GM21737 (cell line): ENCODE data around the gene TCEA2.

Experiments
- ATAC-seq: cut with Tn5 transposase; IDR thresholded peaks from one replicate; pipeline ENCODE4 v1.9.1; 2021; ENCODE audit warnings: mild to moderate bottlenecking, moderate library complexity; ENCODE audit not compliant: unreplicated experiment

Gene TCEA2

DNA sequence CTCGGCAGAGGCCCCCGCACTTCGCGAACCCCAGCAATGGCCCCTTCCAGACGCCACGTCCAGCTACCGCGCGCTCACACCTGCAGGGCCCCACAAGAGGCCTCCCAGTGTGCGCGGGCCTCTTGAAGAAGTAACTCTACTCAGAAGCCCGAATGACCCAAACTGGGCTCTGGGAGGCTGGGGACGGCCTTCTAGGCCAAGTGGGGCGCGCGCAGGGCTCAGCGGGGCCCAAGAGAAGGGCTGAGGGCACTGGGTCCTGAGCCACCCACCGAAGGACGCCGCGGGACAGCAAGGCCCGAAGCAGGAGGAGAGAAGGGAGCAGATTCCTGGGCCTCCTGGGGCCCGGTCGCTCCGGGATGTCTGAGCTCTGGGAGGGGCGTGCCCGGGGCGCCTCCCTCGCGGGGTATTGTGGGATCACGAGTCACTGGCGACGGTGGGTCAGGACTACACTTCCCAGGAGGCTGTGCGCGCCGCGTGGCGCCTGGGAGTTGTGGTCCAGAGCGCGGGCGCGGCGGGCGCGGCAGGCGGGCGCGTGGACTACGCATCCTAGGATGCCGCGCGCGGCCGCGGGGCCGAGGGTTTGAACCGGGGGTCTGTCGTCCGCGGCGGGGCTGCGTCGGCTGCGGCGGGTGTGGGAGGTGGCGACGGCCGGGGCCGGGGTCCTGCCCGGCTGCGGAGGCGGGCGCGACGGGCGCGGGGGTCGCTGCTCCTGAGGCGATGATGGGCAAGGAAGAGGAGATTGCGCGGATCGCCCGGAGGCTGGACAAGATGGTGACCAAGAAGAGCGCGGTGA is at the start of gene TCEA2:
Gene TCEA2 (plus strand): TSS at position 603 of the 793 bp plus-strand sequence. CDS start 115 bp downstream, at position 718.
- ATAC-seq: peak; percentile 76

- no peak for ATAC-seq
These were observed 47.4 kb upstream of the TCEA2 start for GRCh38 chr20:64015635-64016034.

- no peak for ATAC-seq
These were observed 41.6 kb upstream of the TCEA2 start for GRCh38 chr20:64021124-64021975.

DNA sequence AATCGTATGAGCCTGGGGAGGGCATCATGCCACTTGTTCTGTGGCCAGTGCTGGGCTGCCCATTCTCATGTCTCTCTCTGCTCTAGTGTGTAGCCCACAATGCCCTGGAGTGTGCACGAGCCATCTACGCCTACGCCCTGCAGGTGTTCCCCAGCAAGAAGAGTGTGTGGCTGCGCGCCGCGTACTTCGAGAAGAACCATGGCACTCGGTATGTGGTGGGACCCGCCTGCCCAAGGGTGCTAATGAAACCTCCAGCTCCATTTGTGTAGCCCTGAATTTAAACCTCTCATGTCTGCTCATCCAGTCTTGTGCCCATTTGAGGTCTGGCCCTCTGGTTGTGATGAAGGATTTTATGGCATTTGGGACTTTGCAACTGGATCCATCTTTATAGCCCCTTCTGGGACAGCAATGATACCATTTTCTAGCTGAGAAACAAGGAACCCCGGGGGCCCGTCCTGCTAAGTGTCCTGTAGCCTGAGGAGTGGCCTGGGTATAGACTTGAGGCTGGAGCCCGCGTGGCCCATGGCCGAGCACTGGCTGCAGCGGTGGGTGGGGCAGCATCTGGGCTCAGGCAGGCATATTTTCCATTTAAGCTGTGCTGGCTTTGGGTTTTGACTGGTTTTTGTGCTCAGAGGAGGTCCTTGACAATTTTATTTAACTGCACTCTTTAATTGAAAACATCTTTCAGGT is 40.2 kb upstream of the TCEA2 start:
- no peak for ATAC-seq

DNA sequence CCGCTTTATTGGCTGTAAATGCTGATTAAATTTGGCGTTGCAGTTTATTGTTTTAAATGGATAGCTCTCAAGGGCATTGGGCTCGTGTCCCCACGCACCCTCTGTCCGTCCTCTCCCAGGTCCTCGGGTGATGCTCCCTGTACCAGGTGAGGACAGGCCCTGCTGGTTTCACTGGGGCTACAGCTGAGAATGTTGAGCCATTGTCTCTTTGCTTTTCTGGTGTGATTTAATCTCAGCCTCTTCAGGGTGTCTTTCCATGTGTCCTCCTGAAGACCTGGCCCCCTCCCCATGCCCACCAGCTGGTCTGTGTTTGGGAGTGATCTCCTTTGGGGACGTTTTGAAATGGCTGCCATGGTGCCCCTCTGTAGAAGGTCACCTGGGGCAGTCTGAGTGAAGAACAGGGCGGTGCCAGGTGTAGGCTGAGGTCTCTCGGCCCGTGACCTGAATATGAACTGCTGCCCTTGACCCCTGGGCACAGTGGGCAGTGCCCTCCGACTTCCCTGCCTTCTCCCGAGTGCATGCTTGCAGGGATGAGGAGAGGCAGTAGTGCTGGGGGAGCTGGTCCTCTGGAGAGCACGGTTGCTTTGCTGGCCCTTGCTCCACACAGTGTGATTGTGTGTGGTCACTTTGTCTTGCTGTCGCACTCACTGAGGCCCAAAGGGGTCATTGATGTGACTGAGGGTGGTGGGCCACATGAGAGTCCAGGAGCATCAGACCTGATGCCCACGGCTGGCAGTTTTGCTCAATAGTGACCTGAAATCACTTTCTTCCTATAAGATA is 39.4 kb upstream of the TCEA2 start:
- no peak for ATAC-seq

- ATAC-seq: no peak
These were observed 38.6 kb upstream of the TCEA2 start for GRCh38 chr20:64024141-64024990.

DNA sequence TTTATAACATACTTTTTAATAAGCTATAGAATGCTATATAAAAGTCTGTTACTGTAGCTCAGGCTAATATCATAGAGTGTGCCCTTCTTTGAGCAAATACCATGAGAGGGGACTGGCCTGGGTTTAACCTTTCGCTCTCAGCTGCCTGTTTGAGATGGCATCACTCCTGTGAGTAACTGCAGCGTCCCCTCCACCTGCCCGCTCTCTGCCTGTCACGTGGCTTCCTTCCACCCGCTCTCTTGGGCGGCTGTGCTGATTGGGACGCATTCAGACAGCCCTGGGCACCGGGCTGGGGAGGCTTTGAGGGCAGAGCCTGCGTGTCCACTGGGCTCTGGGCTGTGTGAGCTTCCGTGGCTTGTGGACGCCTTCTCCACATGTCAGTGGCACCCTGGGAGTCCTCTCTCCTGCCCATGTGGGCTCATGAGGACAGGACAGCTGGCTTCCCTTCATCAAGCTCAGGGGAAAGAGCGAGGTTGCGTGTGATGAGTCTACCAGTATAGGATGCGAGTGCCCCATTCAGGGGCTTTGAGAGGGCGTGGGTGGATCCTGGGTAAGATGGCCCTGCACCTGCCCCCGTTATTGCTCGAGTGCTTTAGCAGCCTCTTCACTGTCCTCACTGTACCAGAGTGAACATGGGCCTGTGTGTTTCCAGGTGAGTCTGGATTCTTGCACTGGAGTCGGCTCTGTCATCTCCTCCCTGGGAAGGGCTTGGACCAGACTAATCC is 37.7 kb upstream of the TCEA2 start:
- ATAC-seq: no peak

GRCh38 chr20:64025826-64026412 is 37.1 kb upstream of the TCEA2 start:
- ATAC-seq: no peak

- no peak for ATAC-seq
These were observed 34.9 kb upstream of the TCEA2 start for GRCh38 chr20:64027981-64028685.

DNA sequence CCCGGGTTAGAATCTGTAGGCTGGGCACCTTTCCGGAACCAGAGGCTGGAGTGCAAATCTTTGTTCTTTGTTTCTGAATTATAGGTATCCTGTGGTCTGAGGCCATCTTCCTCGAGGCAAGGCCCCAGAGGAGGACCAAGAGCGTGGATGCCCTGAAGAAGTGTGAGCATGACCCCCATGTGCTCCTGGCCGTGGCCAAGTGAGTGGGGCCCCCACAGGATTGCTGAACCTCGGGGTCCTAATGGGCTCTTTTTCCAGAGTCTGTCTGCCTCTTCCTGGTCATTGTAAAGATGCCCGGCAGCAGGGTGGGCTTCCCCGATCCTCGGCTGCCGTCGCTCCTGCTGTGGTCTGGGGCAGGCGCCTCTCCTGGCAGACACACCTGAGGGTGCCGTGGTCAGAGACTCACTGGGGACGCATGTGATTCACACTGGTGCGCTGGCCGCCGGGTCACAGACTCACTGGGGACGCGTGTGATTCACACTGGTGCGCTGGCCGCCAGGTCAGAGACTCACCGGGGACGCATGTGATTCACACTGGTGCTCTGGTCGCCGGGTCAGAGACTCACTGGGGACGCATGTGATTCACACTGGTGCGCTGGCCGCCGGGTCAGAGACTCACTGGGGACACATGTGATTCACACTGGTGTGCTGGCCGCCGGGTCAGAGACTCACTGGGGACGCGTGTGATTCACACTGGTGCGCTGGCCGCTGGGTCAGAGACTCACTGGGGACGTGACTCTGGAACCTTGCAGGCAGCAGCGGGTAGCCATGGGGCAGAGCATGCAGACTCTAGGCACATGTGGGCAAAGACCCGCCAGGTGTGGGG is 33.5 kb upstream of the TCEA2 start:
- ATAC-seq: no peak

DNA sequence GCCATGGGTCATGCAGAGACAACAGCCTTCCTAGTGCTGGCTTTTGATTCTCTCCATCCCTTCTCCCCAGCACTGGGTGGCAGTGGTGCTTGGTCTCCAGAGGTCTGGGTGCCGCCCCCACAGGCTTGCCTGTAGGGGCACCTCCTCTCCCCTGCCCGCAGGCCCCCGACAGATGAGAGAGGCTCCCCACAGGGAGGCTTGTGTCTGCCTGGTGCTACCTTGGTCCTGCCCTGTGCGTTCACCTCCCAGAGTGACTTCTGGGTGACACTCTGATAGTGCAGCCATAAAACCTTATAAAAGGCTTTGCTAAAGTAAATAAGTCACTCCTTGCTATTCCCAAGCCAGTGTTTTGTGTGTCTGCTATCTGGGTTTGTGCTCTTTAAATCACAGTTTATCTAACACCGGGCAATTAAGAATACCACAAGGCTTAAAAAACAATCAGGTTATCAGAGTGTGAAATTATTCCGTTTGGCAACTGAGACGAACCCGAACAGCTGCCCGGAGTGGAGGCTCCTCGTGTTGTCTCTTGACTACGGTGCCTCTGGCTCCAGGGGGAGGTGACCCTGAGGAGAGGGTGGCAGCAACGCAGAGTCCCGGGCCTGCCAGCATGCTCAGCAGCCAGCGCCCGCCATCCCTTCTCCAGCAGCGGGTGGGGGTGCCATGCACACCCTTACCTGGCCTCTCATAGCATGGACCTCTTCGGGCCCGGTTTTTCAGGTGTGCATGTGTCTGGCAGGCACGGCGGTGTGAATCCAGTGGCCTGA is 32.4 kb upstream of the TCEA2 start:
- ATAC-seq: no peak

DNA sequence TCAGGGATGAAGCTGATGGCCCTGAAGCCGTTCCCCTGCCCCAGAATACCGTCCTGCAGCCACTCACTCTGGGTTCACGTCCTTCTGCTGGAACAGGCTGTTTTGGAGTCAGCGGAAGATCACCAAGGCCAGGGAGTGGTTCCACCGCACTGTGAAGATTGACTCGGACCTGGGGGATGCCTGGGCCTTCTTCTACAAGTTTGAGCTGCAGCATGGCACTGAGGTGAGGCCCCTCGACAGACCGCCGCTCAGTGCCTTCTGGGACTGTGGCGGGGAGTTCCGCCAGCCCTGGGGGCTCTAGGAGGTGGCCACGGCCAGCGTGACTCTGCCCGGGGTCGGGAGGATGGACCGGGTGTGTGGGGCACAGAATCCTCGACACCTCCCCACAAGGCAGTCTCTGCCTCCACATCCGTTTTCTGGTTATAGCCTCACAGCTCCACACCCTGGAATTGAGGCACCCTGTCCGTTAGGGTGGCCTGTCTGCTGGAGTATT is 31.1 kb upstream of the TCEA2 start:
- ATAC-seq: no peak

GRCh38 chr20:64032706-64033624 is 30.0 kb upstream of the TCEA2 start:
- ATAC-seq: no peak

GRCh38 chr20:64033981-64034493 is 29.0 kb upstream of the TCEA2 start:
- ATAC-seq: no peak
